ENCODE measurements around the gene CLIC6.

Gene CLIC6

DNA sequence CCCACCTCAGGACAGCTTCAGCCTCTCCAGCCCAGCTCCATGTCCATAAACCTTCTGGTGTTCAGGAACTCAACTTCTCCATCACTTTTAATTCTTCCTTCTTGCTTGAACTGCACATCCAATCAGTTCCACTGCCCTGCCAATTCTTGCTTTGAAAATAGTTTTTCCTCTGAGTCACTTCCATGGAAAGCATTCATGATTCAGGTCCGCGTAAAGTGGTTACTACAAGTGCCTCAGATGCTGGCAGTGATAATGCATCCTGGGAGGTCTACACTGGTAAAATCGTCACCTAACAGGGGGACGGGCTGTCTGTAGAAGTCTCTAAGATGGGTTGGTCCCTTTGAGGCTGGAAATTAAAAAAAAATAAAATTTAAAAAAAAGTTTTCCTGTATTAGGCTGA, 27.9 kb upstream of the CLIC6 start:
- TF ChIP-seq, protein P1, sequence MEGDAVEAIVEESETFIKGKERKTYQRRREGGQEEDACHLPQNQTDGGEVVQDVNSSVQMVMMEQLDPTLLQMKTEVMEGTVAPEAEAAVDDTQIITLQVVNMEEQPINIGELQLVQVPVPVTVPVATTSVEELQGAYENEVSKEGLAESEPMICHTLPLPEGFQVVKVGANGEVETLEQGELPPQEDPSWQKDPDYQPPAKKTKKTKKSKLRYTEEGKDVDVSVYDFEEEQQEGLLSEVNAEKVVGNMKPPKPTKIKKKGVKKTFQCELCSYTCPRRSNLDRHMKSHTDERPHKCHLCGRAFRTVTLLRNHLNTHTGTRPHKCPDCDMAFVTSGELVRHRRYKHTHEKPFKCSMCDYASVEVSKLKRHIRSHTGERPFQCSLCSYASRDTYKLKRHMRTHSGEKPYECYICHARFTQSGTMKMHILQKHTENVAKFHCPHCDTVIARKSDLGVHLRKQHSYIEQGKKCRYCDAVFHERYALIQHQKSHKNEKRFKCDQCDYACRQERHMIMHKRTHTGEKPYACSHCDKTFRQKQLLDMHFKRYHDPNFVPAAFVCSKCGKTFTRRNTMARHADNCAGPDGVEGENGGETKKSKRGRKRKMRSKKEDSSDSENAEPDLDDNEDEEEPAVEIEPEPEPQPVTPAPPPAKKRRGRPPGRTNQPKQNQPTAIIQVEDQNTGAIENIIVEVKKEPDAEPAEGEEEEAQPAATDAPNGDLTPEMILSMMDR (conservative IDR thresholded peaks at IDR 0.05; ENCODE audit: control insufficient read depth, insufficient read depth, low read depth, low read length): no peak
- DNase-seq (ENCODE audit: low read depth): peak; percentile 86
- no peak overlapping the region for H3K4me3 ChIP-seq (ENCODE audit: control insufficient read depth, low read depth, low read length)

DNA sequence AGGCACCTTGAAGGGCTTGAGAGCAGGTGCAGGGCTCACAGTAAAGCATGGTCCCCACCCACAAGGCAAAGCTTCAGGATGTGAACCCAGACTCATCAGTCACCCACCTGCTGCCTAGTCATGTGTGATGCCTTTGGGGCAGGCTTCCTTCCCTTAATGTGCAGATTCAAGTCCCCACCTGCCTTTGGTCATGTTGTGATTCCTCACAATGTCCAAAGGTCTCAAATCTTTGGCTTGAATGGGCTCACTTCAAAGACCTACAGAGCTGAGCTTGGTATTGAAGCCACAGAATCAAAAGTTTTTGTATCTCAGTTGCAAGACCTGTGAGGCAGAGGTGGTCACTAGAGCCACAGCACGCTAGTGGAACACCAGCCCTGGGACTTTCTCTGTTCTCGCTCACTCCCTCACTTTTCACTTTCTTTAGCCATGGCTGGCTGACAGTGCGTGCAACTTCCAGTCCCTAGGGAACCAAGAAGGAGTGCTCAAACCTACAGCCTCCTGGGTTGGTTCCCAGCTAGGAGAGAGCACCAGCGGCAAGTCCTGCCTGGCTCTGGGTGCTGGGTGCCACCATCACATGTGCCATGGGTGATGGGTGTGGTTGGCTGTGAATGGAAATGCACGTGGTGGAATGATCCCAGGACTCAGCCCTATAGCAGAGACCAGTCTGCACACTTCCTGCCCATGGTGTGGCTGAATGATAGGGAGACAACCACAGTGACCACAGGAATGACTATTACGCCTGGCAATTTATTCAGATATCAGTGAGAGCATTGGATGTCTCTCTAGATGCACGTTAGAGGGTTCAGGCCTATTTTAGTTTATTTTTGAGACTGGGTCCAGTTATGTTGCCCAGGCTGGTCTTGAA, 26.4 kb upstream of the CLIC6 start:
- no peak for DNase-seq (ENCODE audit: low read depth)
- TF ChIP-seq, protein P1 (conservative IDR thresholded peaks at IDR 0.05; ENCODE audit: control insufficient read depth, insufficient read depth, low read depth, low read length): no peak
- H3K4me3 ChIP-seq (ENCODE audit: control insufficient read depth, low read depth, low read length): no peak overlapping the region

- TF ChIP-seq, protein P1 (conservative IDR thresholded peaks at IDR 0.05; ENCODE audit: control insufficient read depth, insufficient read depth, low read depth, low read length): no peak
- H3K4me3 ChIP-seq (ENCODE audit: control insufficient read depth, low read depth, low read length): no peak overlapping the region
- DNase-seq (ENCODE audit: low read depth): no peak
Observed at GRCh38 chr21:34644825-34645224, 24.0 kb upstream of the CLIC6 start.

GRCh38 chr21:34647555-34647954, 21.2 kb upstream of the CLIC6 start:
- TF ChIP-seq, protein P1 (conservative IDR thresholded peaks at IDR 0.05; ENCODE audit: control insufficient read depth, insufficient read depth, low read depth, low read length): no peak
- DNase-seq (ENCODE audit: low read depth): no peak
- H3K4me3 ChIP-seq (ENCODE audit: control insufficient read depth, low read depth, low read length): no peak overlapping the region

DNA sequence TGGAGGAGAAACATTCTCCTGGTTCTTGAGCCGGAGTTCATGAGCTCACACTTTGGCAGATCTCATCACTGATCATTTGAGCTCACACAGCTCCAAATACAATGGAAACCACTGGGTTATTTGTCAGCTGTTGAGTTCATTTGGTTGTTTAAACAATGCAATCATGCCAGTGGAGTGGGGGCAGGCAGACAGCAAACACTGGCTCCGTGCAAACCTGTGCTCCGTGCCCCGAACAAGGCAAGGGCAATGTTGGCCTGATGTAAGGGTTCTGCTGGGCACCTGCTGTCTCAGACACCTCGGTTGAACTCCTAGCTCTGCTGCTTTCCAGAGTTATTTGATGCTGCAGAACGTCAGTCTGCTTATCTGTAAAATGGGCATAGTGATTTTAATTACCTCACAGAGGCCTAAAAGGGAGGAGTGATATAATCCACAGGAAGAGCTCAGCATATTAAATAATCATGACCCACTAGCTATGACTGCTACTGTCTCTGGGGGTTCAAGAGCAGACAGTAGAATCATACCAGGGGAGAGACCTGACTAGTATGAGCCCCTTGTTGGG, 20.0 kb upstream of the CLIC6 start:
- H3K4me3 ChIP-seq (ENCODE audit: control insufficient read depth, low read depth, low read length): no peak overlapping the region
- TF ChIP-seq, protein P1 (conservative IDR thresholded peaks at IDR 0.05; ENCODE audit: control insufficient read depth, insufficient read depth, low read depth, low read length): no peak
- DNase-seq (ENCODE audit: low read depth): no peak

- TF ChIP-seq, protein P1 (conservative IDR thresholded peaks at IDR 0.05; ENCODE audit: control insufficient read depth, insufficient read depth, low read depth, low read length): no peak
- H3K4me3 ChIP-seq (ENCODE audit: control insufficient read depth, low read depth, low read length): no peak overlapping the region
- no peak for DNase-seq (ENCODE audit: low read depth)
Observed at GRCh38 chr21:34649400-34649799, 19.4 kb upstream of the CLIC6 start.
